H1 (cell line): ENCODE measurements around the gene ACBD5. TPM values are rescaled to one million over a fixed set of nuclear protein-coding genes. Genes with fewer than 3 reads are reported as not detected.

Source experiments
- CTCF ChIA-PET: fragments of 300-600 bp; sonication (Branson Sonifier 250); formaldehyde crosslinking; loops from one replicate; lab custom pipeline; 2021; ENCODE audit not compliant: partially characterized antibody; lab: Charles Lee
- POLR2A ChIA-PET: fragments of 300-600 bp; sonication (Branson Sonifier 250); formaldehyde crosslinking; loops from one replicate; lab custom pipeline; 2021; ENCODE audit warnings: inconsistent platforms; ENCODE audit not compliant: partially characterized antibody; lab: Charles Lee
- DNase-seq, 2 experiments: peaks; one replicate each; pipeline versions ENCODE4 v3.0.0 to v3.0.0-alpha.2; 2010 to 2022; ENCODE audit warnings: low spot score in 2 of 2, low read depth in 1 of 2, mixed read lengths in 1 of 2
- FAIRE-seq: peaks from 2 replicates; lab custom pipeline; 2011; peaks lifted over from hg19 to GRCh38; lab: Jason Lieb, UNC
- H2AFZ ChIP-seq: 2 replicates; pipeline ENCODE4 v1.8.1; 2012; ENCODE audit warnings: low read length, inconsistent platforms
- H2AK5ac ChIP-seq: 2 replicates; pipeline ENCODE4 v1.6.1; 2013; ENCODE audit warnings: low read depth, low read length
- H2BK120ac ChIP-seq: replicated peaks from 2 replicates; pipeline ENCODE3; 2013; ENCODE audit warnings: low read depth, low read length, inconsistent platforms
- H2BK12ac ChIP-seq: 2 replicates; pipeline ENCODE4 v1.6.1; 2013; ENCODE audit warnings: low read depth, low read length
- H2BK15ac ChIP-seq: 2 replicates; pipeline ENCODE4 v1.6.1; 2013; ENCODE audit warnings: low read length
- H2BK20ac ChIP-seq: 2 replicates; pipeline ENCODE4 v1.6.1; 2013; ENCODE audit warnings: low read length
- H2BK5ac ChIP-seq: 2 replicates; pipeline ENCODE4 v1.6.1; 2013; ENCODE audit warnings: low read depth, low read length
- H3K14ac ChIP-seq: 2 replicates; pipeline ENCODE4 v1.6.1; 2013; ENCODE audit warnings: inconsistent platforms; ENCODE audit not compliant: insufficient read length
- H3K18ac ChIP-seq: 2 replicates; pipeline ENCODE4 v1.6.1; 2013; ENCODE audit warnings: low read length; ENCODE audit errors: extremely low read depth
- H3K23ac ChIP-seq: 2 replicates; pipeline ENCODE4 v1.6.1; 2013; ENCODE audit warnings: inconsistent platforms; ENCODE audit not compliant: insufficient read length
- H3K23me2 ChIP-seq: 2 replicates; pipeline ENCODE4 v1.6.1; 2013; ENCODE audit warnings: low read depth, low read length
- H3K27ac ChIP-seq: 2 replicates; pipeline ENCODE4 v1.6.1; 2011; ENCODE audit warnings: low read depth, low read length, inconsistent platforms
- H3K27me3 ChIP-seq, 4 experiments: replicated peaks in 1 of 4; 1 replicate in 1 of 4; 2 replicates in 3 of 4; pipeline versions ENCODE4 v1.6.1 to v1.8.1; 2011 to 2013; ENCODE audit warnings: low read length in 3 of 4, mild to moderate bottlenecking in 3 of 4, inconsistent platforms in 2 of 4, mixed read lengths in 2 of 4, moderate library complexity in 1 of 4; ENCODE audit not compliant: control insufficient read depth in 3 of 4, insufficient read depth in 3 of 4; ENCODE audit errors: extremely low read depth in 1 of 4
- H3K36me3 ChIP-seq, 4 experiments: 2 replicates each; pipeline versions ENCODE4 v1.6.1 to v1.8.1; 2011 to 2013; ENCODE audit warnings: mild to moderate bottlenecking in 4 of 4, low read length in 3 of 4, moderate library complexity in 2 of 4, control low read depth in 1 of 4, inconsistent platforms in 1 of 4; ENCODE audit not compliant: insufficient read depth in 4 of 4, control insufficient read depth in 2 of 4
- H3K4ac ChIP-seq: replicated peaks from 2 replicates; pipeline ENCODE3; 2013; ENCODE audit warnings: low read length, low read depth, mixed read lengths, inconsistent platforms; ENCODE audit not compliant: insufficient read length
- H3K4me1 ChIP-seq, 4 experiments: replicated peaks in 1 of 4; 1 replicate in 1 of 4; 2 replicates in 3 of 4; pipeline versions ENCODE4 v1.6.1 to v1.8.1; 2011 to 2013; ENCODE audit warnings: low read length in 3 of 4, inconsistent platforms in 2 of 4, mixed read lengths in 1 of 4; ENCODE audit not compliant: insufficient read depth in 4 of 4, control insufficient read depth in 3 of 4
- H3K4me2 ChIP-seq, 2 experiments: 2 replicates each; pipeline versions ENCODE4 v1.6.1 to v1.8.1; 2011 to 2013; ENCODE audit warnings: low read depth in 2 of 2, low read length in 2 of 2, control low read depth in 1 of 2, inconsistent platforms in 1 of 2, mild to moderate bottlenecking in 1 of 2; ENCODE audit not compliant: insufficient read depth in 1 of 2
- H3K4me3 ChIP-seq, 4 experiments: fragments of 200-600, 300-600 bp in 1 of 4; sonication (generic), shearing (Covaris generic), sonication (Bioruptor Twin) in 1 of 4; 2 replicates each; pipeline versions ENCODE4 v1.5.1 to v1.8.1; 2011 to 2016; ENCODE audit warnings: low read length in 4 of 4, low read depth in 3 of 4, control low read depth in 2 of 4, inconsistent platforms in 2 of 4, mild to moderate bottlenecking in 2 of 4, mixed read lengths in 1 of 4, moderate library complexity in 1 of 4; ENCODE audit not compliant: insufficient read depth in 2 of 4; ENCODE audit errors: extremely low read depth in 1 of 4
- H3K56ac ChIP-seq: replicated peaks from 2 replicates; pipeline ENCODE3; 2013; ENCODE audit warnings: low read depth, mild to moderate bottlenecking, mixed read lengths, low read length, inconsistent platforms; ENCODE audit not compliant: insufficient read length
- H3K79me1 ChIP-seq: 2 replicates; pipeline ENCODE4 v1.6.1; 2013; ENCODE audit warnings: low read depth, low read length, control low read depth
- H3K79me2 ChIP-seq, 2 experiments: 2 replicates each; pipeline versions ENCODE4 v1.6.1 to v1.8.1; 2012 to 2013; ENCODE audit warnings: low read length in 2 of 2, mild to moderate bottlenecking in 2 of 2, inconsistent platforms in 1 of 2; ENCODE audit not compliant: insufficient read depth in 2 of 2, control insufficient read depth in 1 of 2
- H3K9ac ChIP-seq, 4 experiments: replicated peaks in 1 of 4; 1 replicate in 1 of 4; 2 replicates in 3 of 4; pipeline versions ENCODE4 v1.6.1 to v1.8.1; 2011 to 2013; ENCODE audit warnings: low read depth in 3 of 4, low read length in 3 of 4, control low read depth in 2 of 4, mild to moderate bottlenecking in 2 of 4, moderate library complexity in 2 of 4, inconsistent platforms in 1 of 4; ENCODE audit errors: extremely low read depth in 1 of 4
- H3K9me3 ChIP-seq, 2 experiments: 2 replicates each; pipeline versions ENCODE4 v1.6.1 to v1.8.1; 2012 to 2013; ENCODE audit warnings: mild to moderate bottlenecking in 2 of 2, moderate library complexity in 2 of 2, control low read depth in 1 of 2, inconsistent platforms in 1 of 2, low read depth in 1 of 2, low read length in 1 of 2, mixed read lengths in 1 of 2; ENCODE audit not compliant: insufficient read depth in 2 of 2
- H4K20me1 ChIP-seq, 2 experiments: replicated peaks in 1 of 2; 2 replicates each; pipeline versions ENCODE3 to v1.8.1; 2011 to 2013; ENCODE audit warnings: inconsistent platforms in 2 of 2, low read length in 2 of 2, mild to moderate bottlenecking in 1 of 2; ENCODE audit not compliant: insufficient read depth in 2 of 2, control insufficient read depth in 1 of 2
- H4K5ac ChIP-seq: 2 replicates; pipeline ENCODE4 v1.6.1; 2013; ENCODE audit warnings: low read length, low read depth, mixed read lengths, inconsistent platforms; ENCODE audit not compliant: insufficient read length
- H4K8ac ChIP-seq: 2 replicates; pipeline ENCODE4 v1.8.0; 2013; ENCODE audit warnings: mild to moderate bottlenecking, moderate library complexity, low read length, inconsistent platforms; ENCODE audit not compliant: insufficient read depth; ENCODE audit errors: extremely low read depth
- H4K91ac ChIP-seq: replicated peaks from 2 replicates; pipeline ENCODE3; 2013; ENCODE audit warnings: low read length, mixed read lengths, inconsistent platforms; ENCODE audit not compliant: insufficient read length
- CEBPB ChIP-seq: IDR thresholded peaks from 2 replicates; pipeline ENCODE4 v1.6.1; 2012; ENCODE audit warnings: low read depth, low read length
- CTCF ChIP-seq, 3 experiments: IDR thresholded peaks; 1 replicate in 2 of 3; 2 replicates in 1 of 3; pipeline versions ENCODE4 v1.5.1 to v1.6.1; 2011; ENCODE audit warnings: low read length in 3 of 3, mild to moderate bottlenecking in 3 of 3, inconsistent platforms in 2 of 3, low read depth in 1 of 3, moderate library complexity in 1 of 3; ENCODE audit not compliant: insufficient read depth in 1 of 3; ENCODE audit errors: control extremely low read depth in 1 of 3
- EP300 ChIP-seq, 2 experiments: IDR thresholded peaks; 1 replicate in 1 of 2; 2 replicates in 1 of 2; pipeline ENCODE4 v1.6.1; 2011 to 2012; ENCODE audit warnings: low read depth in 2 of 2, low read length in 2 of 2, mild to moderate bottlenecking in 2 of 2, borderline replicate concordance in 1 of 2, inconsistent platforms in 1 of 2, moderate library complexity in 1 of 2
- HDAC6 ChIP-seq: IDR thresholded peaks from one replicate; pipeline ENCODE4 v1.7.1; 2012; ENCODE audit warnings: low read depth, mild to moderate bottlenecking, inconsistent platforms, low read length, moderate library complexity
- KDM5A ChIP-seq: fragments of 200-600 bp; IDR thresholded peaks from 2 replicates; pipeline ENCODE4 v1.7.1; 2012; ENCODE audit warnings: mild to moderate bottlenecking, low read length, inconsistent platforms, mixed read lengths
- NANOG ChIP-seq: IDR thresholded peaks from 2 replicates; pipeline ENCODE4 v1.6.1; 2011; ENCODE audit warnings: low read length, low read depth, mild to moderate bottlenecking, inconsistent platforms; ENCODE audit not compliant: insufficient read depth, poor library complexity, severe bottlenecking
- POLR2AphosphoS5 ChIP-seq: IDR thresholded peaks from 2 replicates; pipeline ENCODE4 v1.6.1; 2011; ENCODE audit warnings: low read depth, low read length
- RAD21 ChIP-seq, 2 experiments: IDR thresholded peaks in 1 of 2; conservative IDR thresholded peaks in 1 of 2; 2 replicates each; pipeline ENCODE4 v1.6.1; 2011; ENCODE audit warnings: low read depth in 2 of 2, low read length in 2 of 2, improper control_type of control experiment in 1 of 2, inconsistent platforms in 1 of 2, mild to moderate bottlenecking in 1 of 2, moderate library complexity in 1 of 2
- SIX5 ChIP-seq: IDR thresholded peaks from 2 replicates; pipeline ENCODE4 v1.6.1; 2011; ENCODE audit warnings: mild to moderate bottlenecking, low read depth, low read length
- SP1 ChIP-seq: IDR thresholded peaks from 2 replicates; pipeline ENCODE4 v1.6.1; 2011; ENCODE audit warnings: low read depth, low read length
- SP4 ChIP-seq: IDR thresholded peaks from 2 replicates; pipeline ENCODE4 v1.6.1; 2012; ENCODE audit warnings: low read length, inconsistent platforms
- TBP ChIP-seq: IDR thresholded peaks from 2 replicates; pipeline ENCODE4 v1.6.1; 2011; ENCODE audit warnings: low read depth, low read length, improper control_type of control experiment
- polyA plus RNA-seq, 7 experiments: library from polyadenylated mRNA; depleted of rRNA in 3 of 7; stranded (reverse) in 5 of 7; unstranded in 2 of 7; fragments of >200 nt in 5 of 7; fragments of 200-250 nt in 2 of 7; gene quantifications; 1 replicate in 5 of 7; 2 replicates in 1 of 7; 4 replicates in 1 of 7; pipeline versions ENCODE4 v1.2.1 to v1.2.3, GENCODE V29; 2011 to 2013; ENCODE audit warnings: missing spikeins in 2 of 7, mixed read lengths in 2 of 7
- total RNA-seq: library from RNA; stranded (reverse); fragmentation: NEBNext Ultra II Directional; extraction: Animal tissue kit (Norgen Biotek cat#: 25700); gene quantifications from 2 replicates; pipeline ENCODE4 v1.2.1, GENCODE V29; 2021

The ACBD5 gene
- total and polyA plus RNA-seq, 2 of the 8 experiments (the other 6 are each of a cell fraction or from before 2014, with no cell fraction given), result 4.6 to 15.9 TPM

GRCh38 chr10:27145937-27146336 is 94.7 kb downstream of the ACBD5 start:
- no peak overlapping the region for H3K18ac ChIP-seq
- no peak overlapping the region for H4K8ac ChIP-seq
- H3K4me2 ChIP-seq, result no peak overlapping the region
- H2AK5ac ChIP-seq, result no peak overlapping the region
- H4K91ac ChIP-seq, result no peak overlapping the region
- H2BK20ac ChIP-seq, result no peak overlapping the region
- H3K56ac ChIP-seq, result no peak overlapping the region
- DNase-seq (no peak), FAIRE-seq (no peak)
- H3K79me2 ChIP-seq, result peaks cover 6 to 68% of the 10 kb centered on the region in 2 experiments
- H3K79me1 ChIP-seq, result peaks cover 5% of the 10 kb centered on the region
- no peaks in the 10 kb centered on the region; the same call in 1 of the 2 replicates for H3K23me2 ChIP-seq
- H3K4me1 ChIP-seq, result peaks cover 0 to 2% (median 0%) of the 10 kb centered on the region in 4 experiments; a peak in 1 of 7 replicates
- no peak overlapping the region for H2BK5ac ChIP-seq
- H3K27me3 ChIP-seq, result no peaks in the 10 kb centered on the region
- CTCF ChIA-PET, result interaction anchor here (1.0 to 1.2 kb wide), 4 partner anchors 9 to 78 kb away, joined by 3 to 4 read pairs (median 3); partner anchors contain the start of gene YME1L1
- no peak overlapping the region for H2BK120ac ChIP-seq
- no peak overlapping the region for H2BK12ac ChIP-seq
- no peak overlapping the region for H3K23ac ChIP-seq
- H4K20me1 ChIP-seq, result peaks cover 1 to 4% of the 10 kb centered on the region in 2 experiments
- H2BK15ac ChIP-seq, result no peak overlapping the region
- H3K36me3 ChIP-seq, result peaks cover 6 to 68% (median 37%) of the 10 kb centered on the region in 4 experiments
- POLR2A ChIA-PET, result interaction anchor here (0.8 to 9.0 kb wide), 3 partner anchors 9 to 27 kb away, joined by 3 to 48 read pairs (median 5); partner anchors contain the start of genes MASTL and YME1L1
- H3K4ac ChIP-seq, result no peak overlapping the region
- H3K27ac ChIP-seq, result no peak overlapping the region
- no peak overlapping the region for H3K14ac ChIP-seq
- H3K9ac ChIP-seq, result no peak overlapping the region
- no peak overlapping the region for H2AFZ ChIP-seq
- H3K4me3 ChIP-seq, result no peak overlapping the region
- H4K5ac ChIP-seq, result no peak overlapping the region
- H3K9me3 ChIP-seq, result no peaks in the 10 kb centered on the region
- TF ChIP-seq KDM5A (no peak), EP300 (IDR thresholded peaks at IDR 0.05; ENCODE audit: borderline replicate concordance in 1 of 2, low read depth in 2 of 2, low read length in 2 of 2) (no peak), CTCF (IDR thresholded peaks at IDR 0.05; ENCODE audit: control extremely low read depth in 1 of 3, insufficient read depth in 1 of 3, low read depth in 1 of 3, low read length in 3 of 3) (no peak), RAD21 (IDR thresholded peaks at IDR 0.05 in 1 of 2, conservative IDR thresholded peaks at IDR 0.05 in 1 of 2; ENCODE audit: low read depth in 2 of 2, low read length in 2 of 2) (no peak), HDAC6 (no peak), CEBPB (no peak), SIX5 (no peak), POLR2AphosphoS5 (no peak), SP4 (no peak), SP1 (no peak), NANOG (no peak), TBP (no peak)
